ENCODE measurements around the gene DRAXIN. TPM values are rescaled to one million over a fixed set of nuclear protein-coding genes. Genes with fewer than 3 reads are reported as not detected.
A peak's percentile ranks its signal among the peaks of the same experiment; 100 is the strongest.

DRAXIN gene
- total RNA-seq, 1 donor from 2014 or later: 137 TPM

DNA sequence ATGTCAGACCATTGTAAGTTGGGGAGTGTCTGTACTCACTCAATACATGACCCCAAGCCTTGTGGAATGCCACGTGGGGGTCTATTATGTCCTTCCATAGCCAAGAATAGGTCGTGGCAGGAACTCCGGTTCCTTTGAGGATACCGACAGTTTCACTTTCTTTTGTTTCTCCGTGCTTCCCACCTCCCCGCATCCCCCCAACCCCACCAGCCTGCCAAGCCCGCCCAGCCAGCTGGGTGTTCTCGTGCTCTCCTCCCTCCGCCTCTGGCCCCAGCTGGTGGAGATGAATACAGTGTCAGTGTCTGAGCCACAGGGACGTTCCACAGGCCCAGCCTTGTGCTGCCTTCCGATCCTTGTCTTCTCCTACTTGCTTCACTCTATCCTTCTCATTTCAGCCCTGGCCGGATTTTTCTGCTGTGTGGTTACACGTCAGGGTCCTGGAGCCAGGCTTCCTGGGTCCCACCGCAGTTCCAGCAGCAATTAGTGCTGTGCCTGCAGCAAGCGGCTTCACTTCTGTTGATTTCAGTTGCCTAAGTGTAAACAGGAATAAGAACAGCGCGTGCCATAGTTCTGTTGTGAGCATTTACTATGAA lies 40.3 kb downstream of the DRAXIN start:
- FAIRE-seq (no peak), DNase-seq (ENCODE audit: low spot score in 2 of 2) (peak; percentile 71 to 77)

DNA sequence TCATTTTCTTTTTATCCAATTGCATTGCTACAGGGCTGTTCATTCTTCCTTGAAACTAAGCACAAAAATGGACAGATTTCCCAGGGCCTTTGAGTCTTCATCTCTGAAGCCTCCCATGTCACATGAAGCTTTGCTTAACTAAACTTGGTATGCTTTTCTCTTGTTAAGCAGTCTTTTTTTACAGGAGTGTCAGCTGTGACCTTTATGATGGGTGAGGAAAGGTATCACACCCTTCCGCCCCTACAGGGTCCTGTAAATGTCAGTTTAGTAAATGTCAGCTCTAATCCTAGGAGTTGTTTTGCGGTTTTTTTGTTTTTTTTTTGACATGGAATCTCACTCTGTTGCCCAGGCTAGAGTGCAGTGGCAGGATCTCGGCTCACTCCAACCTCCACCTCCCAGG lies 41.8 kb downstream of the DRAXIN start:
- FAIRE-seq (no peak), DNase-seq (ENCODE audit: low spot score in 2 of 2) (no peak)

DNA sequence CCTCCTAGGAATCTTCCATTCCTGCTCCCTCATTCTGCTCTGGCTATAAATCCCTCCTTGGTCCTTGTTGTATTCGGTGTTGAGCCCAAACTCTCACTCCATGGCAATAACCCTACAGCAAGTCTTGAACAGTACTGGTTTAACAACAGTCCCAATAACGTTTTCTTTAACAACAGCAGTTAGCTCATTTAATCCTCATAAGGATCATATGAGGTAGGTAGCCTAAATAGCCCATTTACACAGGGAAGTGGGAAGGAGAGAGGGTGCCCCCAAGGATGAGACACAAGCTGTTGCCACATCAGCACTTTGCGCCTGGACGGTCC lies 44.0 kb downstream of the DRAXIN start:
- FAIRE-seq (no peak), DNase-seq (ENCODE audit: low spot score in 2 of 2) (no peak)

DNA sequence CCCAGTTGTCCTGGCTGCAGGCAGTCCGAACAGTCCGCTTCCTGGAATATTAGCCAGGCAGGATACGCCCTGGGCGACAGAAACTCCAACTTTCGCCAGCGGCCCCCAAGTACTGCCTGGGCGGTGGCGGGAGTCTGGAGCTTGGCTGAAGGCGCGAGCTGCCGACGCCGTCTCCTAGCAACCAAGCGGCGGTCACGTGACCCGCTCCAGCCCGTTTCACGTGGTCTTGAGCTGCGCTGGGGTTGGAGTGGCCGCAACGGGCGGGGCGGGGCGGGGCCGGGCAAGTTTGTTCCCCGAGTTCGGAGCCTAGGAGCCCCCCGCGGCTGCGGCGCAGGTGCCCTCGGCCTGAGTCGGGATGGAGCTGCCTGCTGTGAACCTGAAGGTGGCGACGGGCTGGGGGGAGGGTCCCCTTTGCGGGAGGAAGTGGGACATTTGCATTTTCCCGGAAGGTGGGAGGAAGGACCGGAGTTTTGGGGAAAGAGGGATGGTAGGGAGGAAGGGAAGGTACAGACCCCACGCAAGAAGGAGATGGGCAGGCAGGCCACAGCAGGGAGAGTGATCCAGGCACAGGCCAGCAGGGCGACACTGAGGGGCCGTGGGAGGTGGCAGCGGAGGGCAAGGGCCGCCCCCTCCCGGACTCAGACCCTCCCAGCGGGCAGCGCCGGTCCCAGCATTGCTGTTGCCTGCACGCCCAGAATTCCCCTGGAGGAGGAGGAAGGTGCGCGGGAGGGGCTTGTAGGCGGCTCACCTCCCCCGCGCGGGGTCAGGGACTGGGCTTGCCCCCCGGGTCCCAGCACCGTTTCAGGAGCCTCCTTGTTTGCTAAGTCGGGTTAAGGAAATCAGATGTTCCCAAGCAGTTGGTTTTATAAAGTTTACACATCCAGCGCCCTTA lies 44.6 kb downstream of the DRAXIN start, which contains the start of gene AGTRAP:
TSS of gene AGTRAP (plus strand) at position 283 of the 892 bp plus-strand sequence. CDS start at position 356, 73 bp downstream.
- DNase-seq (ENCODE audit: low spot score in 2 of 2) (peak; percentile 88 to 96), FAIRE-seq (no peak)

DNA sequence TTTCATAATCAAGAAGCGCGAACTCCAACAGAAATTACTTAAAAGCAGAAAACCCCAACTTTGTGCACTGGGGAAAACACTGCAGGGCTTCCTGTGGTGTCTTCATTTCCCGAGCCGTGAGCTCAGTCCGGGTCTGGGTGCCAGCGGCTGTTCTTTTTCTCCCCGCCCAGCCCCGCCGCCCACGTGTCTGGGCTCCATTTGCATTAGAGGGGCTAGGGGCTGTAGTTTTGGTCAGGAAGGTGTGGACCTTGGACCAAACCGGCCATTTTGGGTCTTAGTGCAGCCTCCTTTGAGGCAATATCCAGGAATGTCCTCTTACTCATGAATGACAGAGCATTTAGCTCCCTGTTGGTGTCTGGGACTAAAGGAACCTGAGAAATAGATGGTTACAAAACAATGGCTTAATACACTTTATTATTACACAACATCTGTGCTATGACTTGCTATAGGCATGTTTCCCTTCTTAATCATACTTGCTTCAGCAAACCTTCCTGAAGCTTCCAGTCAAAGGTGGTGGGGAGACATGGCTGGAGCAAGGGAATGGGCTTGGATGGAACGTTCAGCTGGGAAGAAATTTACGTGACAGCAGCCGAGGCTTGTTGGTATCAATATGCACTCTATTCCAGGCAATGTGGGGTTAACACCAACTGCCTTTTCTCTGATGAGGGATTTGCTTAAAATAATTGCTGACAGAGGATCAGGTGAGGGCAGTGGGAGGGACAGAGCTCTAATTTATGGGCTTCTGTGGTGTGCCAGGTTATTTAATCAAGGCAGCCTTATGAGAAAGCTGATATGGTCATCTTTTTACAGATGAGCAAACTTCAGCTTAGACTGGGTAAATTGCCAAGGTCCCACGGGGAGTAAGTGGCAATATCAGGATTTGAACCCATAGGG lies 45.5 kb downstream of the DRAXIN start:
- DNase-seq (ENCODE audit: low spot score in 2 of 2): no peak
- FAIRE-seq: no peak

DNA sequence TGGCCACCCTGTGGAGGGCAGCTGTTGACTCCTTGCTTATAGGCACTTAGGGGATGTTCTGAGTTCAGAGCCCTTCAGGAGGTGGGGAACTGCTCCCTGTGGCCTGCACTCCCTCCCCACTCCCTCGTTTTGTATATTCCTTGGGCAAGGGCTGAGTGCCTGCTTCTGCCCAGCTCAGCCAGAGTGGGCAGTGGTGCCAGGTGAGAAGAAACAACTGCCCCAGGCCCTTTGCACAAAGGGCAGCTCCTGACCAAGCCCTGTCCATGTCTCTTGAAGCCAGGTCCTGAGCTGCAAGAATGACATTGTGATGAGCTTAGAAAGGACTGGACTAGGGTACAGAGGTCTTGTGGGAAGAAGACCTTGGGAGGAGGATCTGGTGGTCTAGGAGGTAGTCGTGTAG lies 46.6 kb downstream of the DRAXIN start:
- FAIRE-seq: no peak

DNA sequence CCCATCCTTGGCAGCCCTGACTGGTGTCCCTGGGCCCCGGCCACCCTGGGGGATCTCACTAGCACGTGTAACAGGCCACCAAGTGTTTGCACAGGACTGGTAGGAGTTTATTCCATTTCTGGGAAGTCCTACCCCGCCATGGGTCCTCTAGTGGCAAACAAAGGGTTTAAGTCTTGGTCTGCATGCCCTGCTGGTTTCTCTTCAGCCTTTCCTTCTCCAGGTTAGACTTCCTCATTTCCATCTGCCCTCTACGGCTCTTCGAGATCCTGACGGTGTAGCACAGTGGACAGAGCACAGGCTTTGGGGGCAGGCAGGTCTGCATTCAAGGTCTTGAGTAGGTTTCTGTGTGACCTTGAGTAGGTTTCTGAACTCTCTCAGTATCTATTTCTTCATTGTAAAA lies 47.3 kb downstream of the DRAXIN start:
- no peak for FAIRE-seq
- DNase-seq (ENCODE audit: low spot score in 2 of 2): no peak

More for the DNA sequence above, 46.6 kb downstream of the DRAXIN start:
- DNase-seq (ENCODE audit: low spot score in 2 of 2): no peak

DNA sequence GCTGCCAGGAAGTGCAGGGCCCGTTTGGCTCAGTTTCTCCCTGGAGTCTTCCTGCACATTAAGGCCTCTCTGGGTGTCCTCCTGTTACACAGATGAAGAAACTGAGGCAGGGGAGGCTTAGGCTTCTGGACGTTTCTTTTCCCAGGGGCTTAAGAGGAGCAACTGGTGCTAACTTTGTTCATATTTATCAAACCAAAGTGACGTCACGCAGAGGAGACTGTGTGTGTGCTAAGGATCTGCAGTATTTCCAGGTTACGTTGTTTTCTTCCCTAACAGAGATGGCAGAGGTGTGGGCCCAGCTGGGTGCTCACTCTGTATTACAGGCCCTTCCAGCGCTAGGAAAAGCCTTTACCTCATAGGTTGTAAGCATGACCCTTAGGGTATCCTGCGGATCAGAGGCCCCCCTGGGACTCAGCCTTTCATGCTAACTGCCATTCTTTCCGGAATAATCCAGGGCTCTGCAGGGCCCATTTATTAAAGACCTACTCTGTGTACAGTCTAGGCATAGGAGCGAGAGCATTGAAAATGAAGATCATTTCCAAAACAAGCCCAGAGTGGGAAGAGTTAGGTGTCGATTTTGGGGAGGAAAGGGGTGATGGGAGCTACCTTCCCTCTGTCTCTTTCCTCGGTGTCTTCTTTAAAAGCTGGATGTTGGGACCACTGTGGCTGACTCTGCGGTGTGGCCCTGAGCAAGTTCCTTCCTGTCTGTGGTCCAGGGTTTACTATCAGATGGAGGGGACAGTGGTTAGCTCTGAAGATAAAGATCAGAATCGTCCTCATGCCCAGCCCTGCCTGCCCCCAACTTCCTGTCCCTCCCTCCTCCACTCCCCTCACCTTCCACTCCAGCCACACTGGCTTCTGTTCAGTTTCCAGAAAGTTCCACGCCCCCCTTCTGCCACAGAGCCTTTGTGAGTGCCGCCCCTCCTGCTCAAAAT lies 49.0 kb downstream of the DRAXIN start:
- FAIRE-seq (no peak), DNase-seq (ENCODE audit: low spot score in 2 of 2) (no peak)

DNA sequence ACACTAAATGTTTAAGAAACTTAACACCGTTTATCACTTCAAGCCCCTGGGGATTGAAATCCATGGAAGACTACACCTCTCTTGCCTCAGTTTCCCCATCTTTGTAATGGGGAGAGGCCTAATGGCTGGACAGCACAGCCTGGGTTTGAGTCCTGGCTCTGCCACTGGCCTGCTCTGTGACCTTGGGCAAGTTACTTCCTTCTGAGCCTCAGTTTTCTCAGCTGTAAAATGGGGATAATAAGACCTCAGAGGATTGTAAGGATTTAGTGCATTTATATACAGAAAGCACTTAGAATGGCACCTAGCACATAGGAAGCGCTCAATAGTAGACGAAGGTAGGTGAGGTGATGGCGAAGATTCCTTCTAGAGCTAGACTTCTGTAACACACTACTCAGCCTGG lies 50.0 kb downstream of the DRAXIN start:
- DNase-seq (ENCODE audit: low spot score in 2 of 2) (no peak), FAIRE-seq (no peak)

DNA sequence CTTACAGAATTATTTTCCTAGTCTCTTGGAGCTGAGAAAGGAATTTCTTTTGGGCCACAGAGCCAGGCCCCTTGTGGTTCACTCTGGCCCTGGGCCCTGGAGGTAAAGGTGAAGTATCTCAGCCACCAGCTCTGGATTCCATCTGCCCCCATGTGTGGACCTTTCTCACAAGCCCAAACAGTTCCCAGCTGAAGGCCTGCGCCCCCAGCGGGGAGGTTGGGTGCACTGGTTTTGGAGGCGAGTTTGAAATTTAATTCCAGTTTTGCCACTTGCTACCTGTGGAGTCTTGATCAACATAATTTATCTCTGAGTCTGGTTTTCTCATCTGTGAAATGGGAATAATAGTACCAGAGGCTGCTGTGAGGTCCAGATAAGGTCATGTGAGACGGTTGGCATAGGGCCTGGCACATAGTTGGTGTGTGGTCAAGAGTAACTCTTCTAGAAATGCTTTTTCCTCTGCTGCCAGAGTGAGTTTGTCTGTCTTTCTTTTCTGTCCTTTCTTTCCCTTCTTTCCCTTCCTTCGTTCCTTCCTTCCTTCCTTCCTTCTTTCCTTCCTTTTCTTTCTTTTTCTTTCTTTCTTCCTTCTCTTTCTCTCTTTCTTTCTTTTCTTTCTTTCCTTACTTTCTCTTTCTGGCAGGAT lies 50.5 kb downstream of the DRAXIN start:
- no peak for FAIRE-seq
- DNase-seq (ENCODE audit: low spot score in 2 of 2): no peak

DNA sequence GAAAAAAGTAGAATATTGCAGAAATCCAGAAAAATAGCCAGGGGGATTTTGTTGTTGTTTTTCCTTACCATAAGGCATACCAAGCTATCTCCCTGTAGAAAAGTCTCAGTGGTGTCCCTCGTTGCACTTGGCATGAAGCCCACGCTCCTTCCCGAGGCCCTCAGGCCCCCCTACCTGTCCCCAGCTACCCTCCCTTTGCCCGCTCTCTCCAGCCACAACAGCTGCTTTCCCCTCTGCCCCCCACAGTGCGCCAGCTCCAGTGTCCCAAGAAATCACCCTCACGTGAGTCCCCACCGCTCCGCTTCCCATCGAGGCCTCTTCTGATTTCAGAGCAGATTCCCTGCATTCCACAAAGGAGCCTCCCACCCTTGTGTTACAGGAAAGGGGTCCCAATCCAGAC lies 52.8 kb downstream of the DRAXIN start:
- FAIRE-seq (no peak), DNase-seq (ENCODE audit: low spot score in 2 of 2) (no peak)

DNA sequence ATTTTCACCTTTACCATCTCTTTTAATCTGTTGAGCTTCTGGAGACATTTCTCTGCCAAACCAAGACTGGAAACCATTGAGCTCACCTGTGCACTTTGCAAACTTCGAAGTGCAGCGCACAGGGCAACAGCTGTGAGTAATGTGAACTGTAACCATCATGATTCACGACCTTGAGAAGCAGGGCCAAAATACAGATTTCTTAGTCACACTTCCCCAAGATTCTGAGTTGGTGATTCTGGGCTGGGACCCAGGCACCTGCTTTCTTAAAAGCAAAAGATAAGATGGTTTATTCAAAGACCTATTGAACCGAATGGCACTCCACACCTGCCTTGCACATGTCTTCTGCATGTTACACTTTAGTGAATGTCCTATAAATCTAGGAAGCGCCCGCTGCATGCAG lies 54.6 kb downstream of the DRAXIN start:
- no peak for FAIRE-seq
- no peak for DNase-seq (ENCODE audit: low spot score in 2 of 2)

DNA sequence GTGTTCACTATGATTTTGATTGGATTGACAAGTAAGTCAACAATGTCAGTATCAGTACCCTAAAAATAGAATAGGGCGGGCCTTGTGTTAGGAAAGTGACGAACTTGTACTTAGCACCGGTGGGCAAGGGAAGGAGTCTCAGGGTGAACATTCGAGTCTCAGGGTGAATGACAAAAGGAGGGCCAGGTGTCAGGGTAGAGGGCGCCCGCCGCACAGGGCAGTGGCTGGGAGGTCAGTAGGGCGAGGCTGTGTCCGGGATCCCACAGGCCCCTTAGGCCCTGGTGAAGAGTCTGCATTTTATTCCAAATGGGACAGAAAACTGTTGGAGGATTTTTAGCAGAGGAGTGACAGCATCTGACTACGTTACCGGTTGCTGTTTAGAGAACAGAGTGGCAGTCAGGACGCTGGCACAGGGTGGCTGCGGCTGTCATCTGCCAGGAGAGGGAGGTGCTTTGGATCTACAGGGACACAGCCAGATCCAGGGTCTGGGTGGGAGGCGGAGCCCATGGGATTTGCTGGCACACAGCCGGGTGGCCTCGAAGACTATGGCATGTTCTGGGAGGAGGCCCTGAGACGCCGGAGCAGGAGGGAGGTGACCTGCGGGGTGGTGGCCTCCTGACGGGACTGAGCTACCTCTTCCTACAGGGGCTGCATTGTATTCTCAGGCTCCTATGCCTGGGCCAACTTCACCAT lies 55.4 kb downstream of the DRAXIN start:
- DNase-seq (ENCODE audit: low spot score in 2 of 2) (no peak), FAIRE-seq (no peak)

DNA sequence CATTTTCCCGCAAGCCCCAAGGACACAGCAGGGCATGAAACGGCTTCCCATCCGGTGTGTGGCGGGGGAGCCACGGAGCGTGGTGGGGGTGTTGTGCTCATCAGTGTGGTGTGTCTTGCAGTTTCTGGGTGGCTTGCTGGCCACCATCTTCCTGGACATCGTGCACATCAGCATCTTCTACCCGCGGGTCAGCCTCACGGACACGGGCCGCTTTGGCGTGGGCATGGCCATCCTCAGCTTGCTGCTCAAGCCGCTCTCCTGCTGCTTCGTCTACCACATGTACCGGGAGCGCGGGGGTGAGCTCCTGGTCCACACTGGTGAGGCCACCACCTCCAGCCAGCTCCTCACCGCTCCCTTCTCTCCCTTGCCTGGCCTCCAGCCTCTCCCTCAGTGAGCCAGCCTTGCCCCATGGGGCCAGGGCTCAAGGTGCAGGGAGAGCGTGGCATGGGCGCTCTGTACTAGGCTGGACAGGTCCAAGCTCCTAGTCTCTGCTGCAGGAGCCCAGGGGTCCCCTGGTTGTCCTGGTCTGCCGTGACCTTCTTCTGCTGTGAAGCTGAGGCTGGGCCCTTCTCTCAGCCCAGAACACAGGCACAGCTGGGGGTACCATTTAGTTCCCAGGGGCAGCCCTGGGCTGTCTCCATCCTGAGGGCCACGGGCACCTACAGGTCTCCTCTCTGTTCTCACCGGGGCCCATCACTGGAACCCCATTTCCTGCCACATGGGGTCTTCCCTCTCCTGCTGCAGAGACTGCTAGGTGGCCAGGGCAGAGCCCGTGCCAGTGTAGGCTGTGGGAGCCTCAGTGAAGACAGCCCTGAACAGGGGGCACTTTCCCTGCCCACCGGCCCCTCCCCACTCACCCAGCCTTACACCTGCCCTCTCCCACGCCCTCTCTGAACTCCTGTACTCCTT lies 57.0 kb downstream of the DRAXIN start:
- DNase-seq (ENCODE audit: low spot score in 2 of 2) (no peak), FAIRE-seq (no peak)

DNA sequence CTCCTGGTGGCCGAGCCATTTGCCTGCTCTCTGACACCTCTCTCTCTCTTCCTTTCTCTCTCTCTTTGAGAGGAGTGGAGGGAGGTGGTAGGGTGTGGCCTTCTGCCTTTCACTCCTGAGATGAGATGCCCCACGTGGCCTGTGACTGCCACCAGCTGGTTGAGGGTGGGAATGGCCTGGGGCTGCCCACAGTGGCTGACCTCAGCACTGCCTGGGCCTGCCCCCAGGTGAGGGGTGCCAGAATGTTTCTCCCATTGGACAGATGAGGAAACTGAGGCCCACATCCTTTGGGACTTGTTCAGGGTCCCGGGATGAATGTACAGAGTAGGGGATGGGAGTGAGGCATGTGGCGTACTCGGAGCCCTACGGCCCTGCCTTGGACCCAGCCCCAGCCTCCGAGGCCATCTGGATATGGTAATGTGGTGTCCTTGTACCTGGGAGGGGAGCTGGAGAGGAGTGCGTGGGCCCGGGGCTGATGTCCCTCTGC lies 57.7 kb downstream of the DRAXIN start:
- FAIRE-seq (no peak), DNase-seq (ENCODE audit: low spot score in 2 of 2) (peak; percentile 58 to 75)

DNA sequence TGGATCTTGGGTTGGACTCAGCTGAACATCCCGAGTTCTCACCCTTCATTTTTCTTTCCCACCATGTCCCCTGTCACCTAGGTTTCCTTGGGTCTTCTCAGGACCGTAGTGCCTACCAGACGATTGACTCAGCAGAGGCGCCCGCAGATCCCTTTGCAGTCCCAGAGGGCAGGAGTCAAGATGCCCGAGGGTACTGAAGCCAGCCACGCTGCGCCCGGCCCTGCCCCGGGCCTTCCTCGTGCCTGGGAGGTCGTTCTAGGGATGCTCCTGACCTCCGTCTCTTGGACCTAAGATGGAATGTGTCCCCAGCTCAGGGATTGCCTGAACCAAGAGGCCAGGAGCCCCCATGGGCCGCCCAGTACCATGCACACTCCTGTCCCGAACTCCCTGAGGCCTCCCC lies 58.5 kb downstream of the DRAXIN start:
- FAIRE-seq: no peak
- no peak for DNase-seq (ENCODE audit: low spot score in 2 of 2)

DNA sequence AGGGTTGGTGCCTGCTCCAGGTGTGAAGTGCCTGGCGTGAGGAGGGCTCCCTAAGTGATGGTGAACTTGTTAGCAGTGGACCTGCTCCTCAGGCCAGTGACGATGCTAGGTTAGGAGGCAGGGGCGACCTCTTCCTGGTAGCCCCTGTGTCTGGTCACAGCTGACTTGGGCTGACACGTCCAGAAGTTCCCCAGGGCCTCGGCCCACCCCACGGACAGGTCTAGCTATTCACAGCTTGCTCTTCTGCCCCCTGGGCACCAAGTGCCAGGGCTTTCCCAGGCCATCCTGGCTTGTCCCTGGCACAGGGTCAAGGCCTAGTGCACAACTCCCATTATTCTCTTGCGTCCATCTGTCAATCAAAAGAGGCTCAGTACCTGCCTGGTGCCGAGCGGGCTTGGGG lies 59.6 kb downstream of the DRAXIN start:
- DNase-seq (ENCODE audit: low spot score in 2 of 2) (no peak), FAIRE-seq (no peak)
